ENCODE measurements around the gene OR51B4.
"Not testable (repeated sequence)": the region's sequence is repeated elsewhere in the genome, so short reads cannot be mapped to it uniquely, and the experiment has no call there.

OR51B4 gene, protein sequence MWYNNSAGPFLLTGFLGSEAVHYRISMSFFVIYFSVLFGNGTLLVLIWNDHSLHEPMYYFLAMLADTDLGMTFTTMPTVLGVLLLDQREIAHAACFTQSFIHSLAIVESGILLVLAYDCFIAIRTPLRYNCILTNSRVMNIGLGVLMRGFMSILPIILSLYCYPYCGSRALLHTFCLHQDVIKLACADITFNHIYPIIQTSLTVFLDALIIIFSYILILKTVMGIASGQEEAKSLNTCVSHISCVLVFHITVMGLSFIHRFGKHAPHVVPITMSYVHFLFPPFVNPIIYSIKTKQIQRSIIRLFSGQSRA

DNA sequence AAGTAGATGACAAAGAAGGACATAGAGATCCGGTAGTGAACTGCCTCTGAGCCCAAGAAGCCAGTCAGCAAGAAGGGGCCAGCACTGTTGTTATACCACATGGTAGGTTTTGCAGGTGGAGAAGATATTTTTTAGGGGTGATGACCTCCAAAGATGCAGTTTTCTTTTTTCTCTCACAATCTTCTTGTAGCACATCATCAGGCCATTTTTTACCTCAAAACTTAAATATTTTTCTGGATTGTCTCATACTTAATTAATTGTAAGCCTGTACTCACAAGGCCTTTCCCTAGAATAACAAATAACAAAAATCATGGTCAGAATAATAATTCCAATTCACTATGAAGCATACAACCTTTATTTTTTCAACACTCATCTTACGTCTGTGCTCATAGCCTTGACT, at the start of gene OR51B4:
TSS of gene OR51B4 (minus strand) at position 101 of the 400 bp plus-strand sequence. CDS start at position 101, 0 bp downstream.
- DNase-seq, result no peak

DNA sequence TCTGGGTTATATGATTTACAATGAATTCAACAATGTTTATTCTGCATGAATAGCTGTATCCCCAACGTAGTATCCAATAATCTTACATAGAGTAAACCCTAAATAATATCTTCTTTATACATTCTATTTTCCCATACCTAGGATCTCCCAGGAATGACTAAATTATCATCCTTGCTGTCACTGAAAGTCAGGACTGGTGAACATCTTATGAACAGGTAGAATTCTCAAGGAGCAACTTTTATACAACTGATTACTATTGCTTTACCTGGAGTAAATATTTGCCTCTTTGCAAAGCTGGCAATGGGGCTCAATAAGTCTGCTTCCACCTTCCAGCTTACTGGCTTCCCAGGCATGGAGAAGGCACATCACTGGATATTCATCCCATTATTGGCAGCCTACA, 49.5 kb upstream of the OR51B4 start, which contains the start of gene OR51B6:
TSS of gene OR51B6 (plus strand) at position 301 of the 400 bp plus-strand sequence. CDS start at position 301, 0 bp downstream.
- DNase-seq, result no peak

DNA sequence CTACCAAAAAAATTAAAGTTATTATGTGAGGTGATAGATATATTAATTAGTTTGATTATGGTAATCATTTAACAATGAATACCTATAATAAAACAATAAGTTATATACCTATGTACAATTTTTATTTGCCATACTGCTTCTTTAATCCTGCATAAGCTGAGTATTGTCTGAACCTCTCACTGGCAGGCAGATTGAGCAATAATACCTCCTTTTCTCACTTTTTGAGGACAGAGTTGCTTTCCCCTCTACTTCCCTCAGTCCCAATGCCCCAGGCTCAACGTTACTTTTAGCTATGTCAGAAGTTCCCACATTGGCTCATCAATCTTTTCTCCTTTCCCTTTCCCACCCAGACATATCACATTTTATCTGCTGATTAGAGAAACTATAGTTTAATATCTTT, 47.8 kb upstream of the OR51B4 start:
- no peak for DNase-seq

DNA sequence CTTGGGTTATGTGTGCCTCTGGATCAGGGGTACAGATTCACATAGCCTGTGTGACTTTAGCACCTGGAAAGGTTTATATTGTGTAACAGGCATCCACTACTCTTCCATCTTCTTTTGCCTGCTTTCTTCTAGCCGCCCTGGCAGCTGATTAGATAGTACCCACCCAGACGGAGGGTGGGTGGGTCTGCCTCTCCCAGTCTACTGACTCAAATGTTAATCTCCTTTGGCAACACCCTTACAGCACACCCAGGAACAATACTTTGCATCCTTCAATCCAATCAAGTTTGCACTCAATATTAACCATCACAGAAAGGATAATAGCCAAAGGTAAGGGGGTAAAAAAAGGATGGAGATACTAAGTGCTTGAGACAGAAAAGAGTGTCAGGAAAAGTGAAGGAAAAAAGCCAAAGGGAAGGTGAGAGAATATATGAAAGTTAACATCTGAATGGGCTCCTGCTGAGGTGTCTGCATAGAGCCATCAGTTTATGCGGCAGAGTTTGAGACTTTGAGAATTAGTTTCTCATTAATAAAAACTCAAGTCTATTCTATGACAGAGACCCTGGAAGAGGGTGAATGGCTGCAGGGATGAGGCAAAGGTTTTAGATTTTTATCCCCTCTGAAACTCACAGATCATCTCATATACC, 46.9 kb upstream of the OR51B4 start:
- no peak for DNase-seq

DNA sequence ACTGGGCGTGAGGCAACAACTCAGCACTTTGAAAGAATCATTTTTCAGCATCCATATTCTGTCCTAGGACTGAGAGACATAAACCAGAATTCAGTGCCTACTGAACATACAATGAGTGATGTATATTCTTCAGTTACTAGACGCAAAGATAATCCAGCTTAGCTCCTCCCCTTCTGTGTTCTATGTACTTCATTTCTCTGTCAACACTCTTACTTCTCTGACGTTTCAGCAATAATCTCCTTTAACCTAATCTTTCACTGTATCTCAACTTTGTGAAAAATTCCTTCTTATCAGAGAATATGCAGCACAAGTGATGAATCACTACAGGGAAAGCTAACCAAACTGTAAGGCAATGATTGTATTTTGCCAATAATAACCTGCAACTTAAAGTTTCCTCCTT, 44.1 kb upstream of the OR51B4 start:
- DNase-seq, result no peak

DNA sequence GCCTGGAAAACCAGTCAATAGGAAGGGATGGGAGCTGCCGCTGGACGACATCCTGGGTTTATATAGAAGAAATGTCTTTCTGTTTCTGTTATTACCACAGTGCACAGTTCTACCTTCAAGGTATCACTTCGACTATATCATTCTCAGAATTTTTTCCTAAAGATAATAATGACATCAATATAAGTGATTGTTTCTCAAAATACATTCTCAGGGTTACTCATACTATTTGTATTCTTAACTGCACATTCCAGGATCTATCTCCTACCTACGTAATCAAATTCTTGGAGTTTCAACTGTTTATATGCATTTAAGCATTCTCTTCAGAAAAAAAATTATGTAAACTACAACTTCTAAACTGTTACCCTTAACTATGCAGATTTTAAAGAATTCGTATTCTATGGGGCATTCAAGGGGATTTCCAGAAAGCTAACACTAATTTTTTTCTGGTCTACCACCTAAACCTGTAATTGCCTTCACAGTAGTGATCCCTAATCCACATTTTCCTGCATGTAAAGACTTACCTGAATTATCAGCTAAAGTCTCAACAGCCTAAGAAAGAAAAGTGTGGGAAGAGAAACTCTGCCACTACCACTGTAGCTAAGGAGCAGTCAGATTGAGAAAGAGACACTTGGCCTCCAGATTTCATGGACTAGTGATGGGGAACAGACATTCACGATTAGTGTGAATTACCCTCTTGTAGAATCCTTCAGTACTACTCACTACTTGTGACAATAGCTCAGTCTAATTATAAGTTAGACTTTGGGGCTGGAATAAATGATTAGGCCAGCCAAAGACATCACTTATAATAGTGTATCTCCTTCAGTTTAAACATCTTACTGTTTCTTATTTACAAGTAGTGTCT, 42.0 kb upstream of the OR51B4 start, which contains the start of gene OR51B5:
TSS of gene OR51B5 (minus strand) at position 51 of the 862 bp plus-strand sequence. CDS start at position 51, 0 bp downstream.
- DNase-seq, result no peak

DNA sequence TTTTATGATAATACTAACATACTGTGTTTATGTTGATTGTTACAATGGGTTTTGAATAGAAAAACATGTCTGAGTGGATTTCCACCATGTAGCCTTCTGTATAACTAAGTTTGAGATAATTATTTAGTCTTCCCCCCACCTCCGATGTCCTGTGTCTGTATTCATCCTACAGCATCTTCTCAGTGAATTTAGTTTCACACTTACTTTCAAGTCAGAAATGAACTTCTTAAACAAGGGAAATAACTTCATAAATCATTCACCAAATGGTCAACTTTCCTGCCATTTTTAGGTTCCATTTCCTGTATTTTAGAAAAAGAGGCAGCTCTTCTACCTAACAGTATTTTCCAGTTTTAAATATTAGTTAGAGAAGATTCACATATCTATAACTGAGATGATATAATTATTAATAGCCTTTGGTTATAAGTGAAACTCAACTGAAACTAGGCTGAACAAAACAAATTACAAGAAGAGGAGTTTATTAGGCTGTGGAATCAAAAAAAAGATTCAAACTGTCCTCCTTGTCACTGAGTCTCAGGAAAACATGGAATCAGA, 38.1 kb upstream of the OR51B4 start:
- no peak for DNase-seq

DNA sequence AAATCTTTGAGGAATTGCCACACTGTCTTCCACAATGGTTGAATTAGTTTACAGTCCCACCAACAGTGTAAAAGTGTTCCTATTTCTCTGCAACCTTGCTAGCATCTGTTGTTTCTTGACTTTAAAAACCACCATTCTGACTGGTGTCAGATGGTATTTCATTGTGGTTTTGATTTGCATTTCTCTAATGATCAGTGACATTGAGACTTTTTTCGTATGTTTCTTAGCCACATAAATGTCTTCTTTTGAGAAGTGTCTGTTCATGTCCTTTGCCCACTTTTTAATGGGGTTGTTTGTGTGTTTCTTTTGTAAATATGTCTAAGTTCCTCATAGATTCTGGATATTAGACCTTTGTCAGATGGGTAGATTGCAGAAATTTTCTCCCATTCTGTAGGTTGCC, 35.5 kb upstream of the OR51B4 start:
- not testable (repeated sequence) for DNase-seq

DNA sequence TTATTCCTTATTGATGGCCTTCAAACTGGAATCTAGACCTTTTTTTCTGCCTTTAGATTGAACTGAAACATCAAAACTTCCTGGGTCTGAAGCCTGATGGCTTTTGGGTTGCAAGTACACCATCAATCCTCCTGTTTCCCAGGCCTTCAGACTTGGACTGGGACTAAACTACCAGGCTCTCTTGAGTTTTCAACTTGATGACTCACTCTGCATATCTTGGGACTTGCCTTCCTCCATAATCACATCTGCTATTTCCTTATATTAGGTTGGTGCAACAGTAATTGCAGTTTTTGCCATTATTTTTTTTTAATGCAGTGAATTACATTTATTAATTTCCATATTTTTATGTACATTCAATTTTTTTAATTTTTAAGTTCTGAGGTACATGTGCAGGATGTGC, 34.6 kb upstream of the OR51B4 start:
- no peak for DNase-seq

DNA sequence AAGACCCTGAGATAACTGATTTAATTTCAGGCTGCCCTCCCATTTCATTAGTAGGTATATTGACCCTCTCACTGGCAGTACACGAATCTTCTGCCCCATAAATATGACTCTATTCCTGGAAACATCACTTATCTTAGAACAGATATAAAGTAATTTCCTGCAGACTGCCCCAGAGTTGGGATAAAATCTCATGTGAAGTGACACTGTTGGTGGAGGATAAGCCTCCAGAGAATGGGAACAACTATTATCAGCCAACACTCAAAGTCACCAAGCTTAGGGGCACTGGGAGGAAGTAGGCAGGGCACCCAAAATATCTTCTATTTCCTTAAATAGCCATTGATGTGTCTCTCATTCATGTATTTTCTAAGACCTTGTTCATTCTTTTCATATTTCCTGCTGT, 33.4 kb upstream of the OR51B4 start:
- no peak for DNase-seq

DNA sequence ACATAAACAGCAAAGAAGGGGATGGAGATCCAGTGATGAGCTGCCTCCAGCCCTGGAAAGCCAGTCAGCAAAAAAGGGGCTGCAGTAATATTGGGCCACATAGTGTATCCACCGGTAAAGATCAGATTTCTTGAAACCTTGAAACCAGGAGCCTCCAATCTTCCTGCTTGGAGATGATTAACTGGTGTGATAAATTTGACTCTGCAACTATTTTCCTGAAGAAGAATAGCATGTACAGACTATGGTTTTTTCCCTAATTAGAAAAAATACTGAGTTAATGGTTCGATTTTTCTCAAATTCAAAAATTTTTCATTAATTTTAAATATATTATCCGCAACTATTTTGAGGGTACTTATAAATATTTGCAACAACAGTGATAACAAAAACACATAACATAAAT, 22.5 kb upstream of the OR51B4 start, which contains the start of gene OR51B2:
TSS of gene OR51B2 (minus strand) at position 101 of the 400 bp plus-strand sequence. CDS start at position 101, 0 bp downstream.
- no peak for DNase-seq

DNA sequence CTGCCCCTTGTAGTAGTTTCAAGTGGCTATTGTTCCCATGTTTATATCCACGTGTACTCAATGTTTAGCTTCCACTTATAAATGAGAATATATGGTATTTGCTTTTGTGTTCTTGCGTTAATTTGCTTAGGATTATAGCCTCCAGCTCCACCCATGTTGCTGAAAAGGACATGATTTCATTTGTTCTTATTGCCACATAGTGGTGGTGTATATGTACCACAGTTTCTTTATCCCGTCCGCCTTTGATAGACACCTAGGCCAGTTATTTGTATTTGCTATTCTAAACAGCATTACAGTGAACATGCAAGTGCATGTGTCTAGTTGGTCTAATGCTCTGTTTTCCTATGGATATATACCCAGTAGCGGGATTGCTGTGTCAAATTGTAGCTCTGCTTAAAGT, 15.5 kb upstream of the OR51B4 start:
- DNase-seq, result no peak

DNA sequence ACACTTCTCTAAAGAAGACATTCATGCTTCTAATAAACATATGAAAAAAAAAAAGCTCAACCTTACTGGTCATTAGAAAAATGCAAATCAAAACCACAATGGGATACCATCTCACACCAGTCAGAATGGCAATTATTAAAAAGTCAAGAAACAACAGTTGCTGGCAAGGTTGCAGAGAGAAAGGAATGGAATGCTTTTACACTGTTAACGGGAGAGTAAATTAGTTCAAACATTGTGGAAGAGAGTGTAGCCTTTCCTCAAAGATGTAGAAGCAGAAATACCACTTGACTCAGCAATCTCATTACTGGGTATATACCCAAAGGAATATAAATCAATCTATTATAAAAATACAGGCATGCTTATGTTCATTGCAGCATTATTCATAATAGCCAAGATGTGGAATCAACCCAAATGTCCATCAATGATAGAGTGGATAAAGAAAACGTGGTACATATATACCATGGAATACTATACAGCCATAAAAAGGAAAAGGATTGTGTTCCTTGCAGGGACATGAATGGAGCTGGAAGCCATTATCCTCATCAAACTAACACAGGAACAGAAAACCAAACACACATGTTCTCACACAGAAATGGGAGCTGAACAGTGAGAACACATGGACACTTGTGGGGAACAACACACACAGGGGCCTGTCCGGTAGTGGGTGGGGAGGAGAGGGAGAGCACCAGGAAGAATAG, 11.7 kb upstream of the OR51B4 start:
- not testable (repeated sequence) for DNase-seq

DNA sequence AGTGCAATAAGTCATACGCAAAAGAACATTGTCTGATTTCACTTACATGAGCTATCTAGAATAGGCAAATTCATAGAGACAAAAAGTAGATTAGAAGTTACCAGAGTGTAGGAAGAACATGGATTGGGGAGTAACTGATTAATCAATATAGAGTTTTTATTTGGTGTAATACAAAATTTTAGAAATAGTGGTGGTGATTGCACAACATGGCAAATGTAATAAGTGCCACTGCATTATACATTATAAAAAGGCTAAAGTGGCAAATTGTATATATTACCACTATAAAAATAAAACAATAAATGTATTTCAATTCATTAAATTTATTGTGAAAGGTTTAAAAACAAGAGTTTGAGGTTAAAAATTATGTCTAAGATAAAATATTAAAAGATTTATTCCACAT, 8.7 kb upstream of the OR51B4 start:
- no peak for DNase-seq

DNA sequence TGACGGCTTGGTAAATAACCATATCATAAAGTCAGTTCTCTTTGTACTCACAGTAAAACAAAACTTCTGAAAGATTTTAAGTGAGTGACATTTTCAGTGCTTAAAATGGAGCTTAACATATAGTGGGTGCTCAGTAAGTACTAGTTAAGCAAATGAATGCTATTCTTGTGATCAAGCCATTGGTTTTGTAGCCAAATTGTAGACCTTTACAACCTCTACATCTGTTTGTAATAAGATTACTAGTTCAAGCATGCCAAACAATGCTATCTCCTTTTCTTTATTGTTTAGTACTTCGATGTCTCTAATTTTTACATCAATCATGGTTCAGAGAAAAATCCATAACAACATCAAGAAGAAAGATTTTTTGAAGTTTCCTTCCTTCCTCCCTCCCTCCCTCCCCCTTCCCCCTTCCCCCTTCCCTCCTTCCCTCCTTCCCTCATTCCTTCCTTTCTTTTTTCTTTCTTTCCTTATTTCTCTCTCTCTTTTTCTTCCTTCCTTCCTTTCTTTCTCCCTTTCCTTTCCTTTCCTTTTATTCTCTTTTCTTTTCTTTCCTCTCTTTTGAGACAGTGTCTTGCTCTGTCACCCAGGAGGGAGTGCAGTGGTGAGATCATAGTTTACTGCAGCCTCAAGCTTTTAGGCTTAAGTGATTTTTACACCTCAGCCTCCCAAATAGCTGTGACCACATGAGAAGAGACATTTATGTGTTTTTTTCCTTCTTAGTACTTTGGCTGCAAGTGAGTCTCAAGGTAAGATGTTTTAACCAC, 5.7 kb upstream of the OR51B4 start:
- no peak for DNase-seq

DNA sequence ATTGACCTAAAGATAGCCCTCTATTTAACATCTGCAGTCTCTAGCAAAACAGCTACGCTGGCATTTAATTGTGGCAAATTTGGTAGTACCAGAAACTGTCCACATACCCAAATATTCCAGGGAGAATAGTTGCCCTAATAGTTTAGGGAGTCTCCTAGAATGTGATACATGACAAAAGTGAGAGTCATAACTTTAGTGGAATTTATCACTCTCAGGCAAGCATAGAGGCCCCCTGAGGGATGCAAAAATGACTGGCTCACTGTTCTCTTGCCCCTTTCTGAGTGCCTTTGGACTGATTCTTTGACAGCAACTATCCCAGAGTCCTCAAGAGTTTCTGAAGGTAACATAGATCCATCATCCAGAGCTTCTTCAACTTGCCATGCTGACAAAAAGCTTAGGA, 2.3 kb upstream of the OR51B4 start:
- DNase-seq, result no peak

DNA sequence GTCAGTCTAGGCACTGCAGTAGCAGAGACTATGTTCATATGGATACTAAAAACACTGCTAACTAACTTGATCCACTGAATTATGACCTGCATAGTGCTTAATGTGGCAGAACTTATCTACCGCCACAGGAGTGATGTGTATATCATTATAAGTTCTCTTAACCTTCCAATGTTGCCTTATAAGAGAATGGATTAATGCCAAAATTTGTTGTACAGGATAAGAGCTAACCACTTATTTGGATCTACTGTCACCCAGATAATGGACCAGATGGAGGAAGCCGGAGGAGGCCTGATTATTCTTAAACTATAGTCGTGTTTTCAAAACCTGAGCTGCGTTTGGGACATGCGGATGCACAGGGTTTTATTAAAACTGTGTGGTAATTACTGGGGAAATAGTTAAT, 1.9 kb upstream of the OR51B4 start:
- DNase-seq, result no peak

DNA sequence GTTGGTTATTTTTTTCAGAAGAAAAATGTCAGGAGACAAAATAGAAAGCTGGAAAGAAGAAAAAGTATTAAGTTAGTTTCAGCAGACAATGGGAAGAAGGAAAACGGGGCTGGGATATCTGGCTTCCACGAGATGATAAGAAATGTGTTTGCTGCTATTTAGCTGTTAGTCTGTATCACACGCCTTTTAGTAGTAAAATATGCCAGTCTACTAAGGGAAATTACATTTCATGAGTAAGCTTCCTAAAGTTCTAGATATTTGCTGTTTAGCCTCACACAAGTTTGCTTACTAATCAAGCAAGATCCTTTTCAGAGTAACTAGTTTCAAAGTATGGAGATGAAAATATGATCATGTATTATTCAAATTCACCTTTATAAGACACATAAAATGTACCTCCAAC, 1.5 kb downstream of the OR51B4 start:
- DNase-seq, result no peak

DNA sequence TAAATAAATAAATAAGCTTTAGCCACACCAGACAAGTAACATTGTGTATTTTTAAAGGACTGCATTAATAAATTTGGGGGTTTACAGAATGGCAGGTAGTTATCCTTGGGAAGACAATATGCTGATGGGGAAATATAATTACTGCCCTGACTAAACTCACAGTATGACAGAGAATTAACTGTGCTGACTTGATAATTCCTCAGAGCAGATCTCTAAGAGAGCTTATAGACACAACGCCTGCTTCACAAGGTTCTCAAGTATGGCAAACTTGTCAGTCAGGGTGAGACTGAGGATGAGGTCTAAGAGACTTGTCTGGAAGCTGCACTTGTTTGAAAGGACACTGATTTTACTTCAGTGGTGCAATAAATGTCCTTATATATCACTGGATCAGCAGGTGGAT, 3.3 kb downstream of the OR51B4 start:
- no peak for DNase-seq

DNA sequence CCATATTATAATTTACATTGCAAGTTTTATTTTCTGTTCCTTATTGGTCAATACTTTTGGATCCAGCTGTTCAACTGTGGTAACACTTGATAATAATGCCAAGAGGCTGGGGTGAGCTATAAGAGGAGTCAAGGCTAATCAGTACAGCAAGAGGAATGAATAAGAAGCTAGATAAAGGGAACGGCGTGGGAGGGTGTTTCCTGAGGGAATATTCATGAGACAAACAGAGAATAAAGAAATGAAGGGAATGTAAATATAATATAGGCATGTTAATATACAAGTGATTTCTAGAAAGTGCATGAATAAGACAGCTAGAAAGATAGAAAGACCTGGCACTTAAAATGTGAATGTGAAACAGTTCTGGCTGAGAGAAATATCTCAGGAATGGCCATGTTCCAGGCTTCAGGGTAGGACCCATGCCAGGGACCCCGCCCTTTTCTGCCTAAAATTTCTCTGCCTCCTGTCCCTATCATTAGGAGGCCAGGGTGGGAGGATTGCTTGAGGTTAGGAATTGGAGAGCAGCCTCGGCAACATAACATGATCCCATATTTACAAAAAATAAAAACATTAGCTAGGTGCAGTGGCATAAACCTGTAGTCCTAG, 3.9 kb downstream of the OR51B4 start:
- no peak for DNase-seq

DNA sequence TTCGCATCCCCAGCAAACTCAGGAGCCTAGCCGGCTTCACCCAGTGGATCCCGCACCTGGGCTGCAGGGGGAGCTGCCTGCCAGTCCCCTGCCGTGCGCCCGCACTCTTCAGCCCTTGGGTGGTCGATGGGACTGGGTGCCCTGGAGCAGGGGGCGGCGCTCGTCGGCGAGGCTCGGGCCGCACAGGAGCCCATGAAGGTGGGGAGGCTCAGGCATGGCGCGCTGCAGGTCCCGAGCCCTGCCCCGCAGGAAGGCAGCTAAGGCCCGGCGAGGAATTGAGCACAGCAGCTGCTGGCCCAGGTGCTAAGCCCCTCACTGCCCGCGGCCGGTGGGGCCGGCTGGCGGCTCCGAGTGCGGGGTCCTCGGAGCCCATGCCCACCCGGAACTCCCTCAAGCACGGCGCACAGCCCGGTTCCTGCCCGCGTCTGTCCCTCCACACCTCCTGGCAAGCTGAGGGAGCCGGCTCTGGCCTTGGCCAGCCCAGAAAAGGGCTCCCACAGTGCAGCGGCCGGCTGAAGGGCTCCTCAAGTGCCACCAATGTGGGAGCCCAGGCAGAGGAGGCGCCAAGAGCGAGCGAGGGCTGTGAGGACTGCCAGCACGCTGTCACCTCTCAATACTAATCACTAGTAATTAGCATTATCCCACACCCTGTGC, 7.3 kb downstream of the OR51B4 start:
- DNase-seq, result not testable (repeated sequence)
